Measurements from ENCODE around the gene ABHD8.

Gene ABHD8

GRCh38 chr19:17321655-17322489 is 18.6 kb upstream of the ABHD8 start:
- DNase-seq (ENCODE audit: low read depth), result no peak

GRCh38 chr19:17320435-17320834 is 17.2 kb upstream of the ABHD8 start:
- no peak for DNase-seq (ENCODE audit: low read depth)

- DNase-seq (ENCODE audit: low read depth), result no peak
These were observed 16.4 kb upstream of the ABHD8 start for GRCh38 chr19:17319473-17320238.

GRCh38 chr19:17318966-17319365 is 15.7 kb upstream of the ABHD8 start:
- DNase-seq (ENCODE audit: low read depth), result no peak

- no peak for DNase-seq (ENCODE audit: low read depth)
These were observed 10.9 kb upstream of the ABHD8 start for GRCh38 chr19:17314007-17314593.

GRCh38 chr19:17312189-17313113 is 9.2 kb upstream of the ABHD8 start:
- no peak for DNase-seq (ENCODE audit: low read depth)

GRCh38 chr19:17311455-17312188 is 8.4 kb upstream of the ABHD8 start:
- no peak for DNase-seq (ENCODE audit: low read depth)

- no peak for DNase-seq (ENCODE audit: low read depth)
These were observed 6.8 kb upstream of the ABHD8 start for GRCh38 chr19:17309965-17310461.

- DNase-seq (ENCODE audit: low read depth), result peak; percentile 98
These were observed 6.2 kb upstream of the ABHD8 start, which contains the start of gene DDA1 for GRCh38 chr19:17309198-17309964. DDA1 (plus strand) TSS chr19:17309563; CDS start chr19:17309655, 92 bp downstream.

GRCh38 chr19:17307876-17308377 is 4.7 kb upstream of the ABHD8 start:
- no peak for DNase-seq (ENCODE audit: low read depth)

GRCh38 chr19:17306285-17306714 is 3.1 kb upstream of the ABHD8 start:
- DNase-seq (ENCODE audit: low read depth), result no peak

- peak; percentile 81 for DNase-seq (ENCODE audit: low read depth)
These were observed 2.5 kb upstream of the ABHD8 start, which contains the start of gene MRPL34 for GRCh38 chr19:17305517-17306284. MRPL34 (plus strand) TSS chr19:17305872; CDS start chr19:17305893, 21 bp downstream.

GRCh38 chr19:17305216-17305516 is 1.9 kb upstream of the ABHD8 start:
- no peak for DNase-seq (ENCODE audit: low read depth)

GRCh38 chr19:17304386-17305215 is 1.4 kb upstream of the ABHD8 start:
- no peak for DNase-seq (ENCODE audit: low read depth)

GRCh38 chr19:17303940-17304267 is 679 bp upstream of the ABHD8 start:
- DNase-seq (ENCODE audit: low read depth), result no peak

GRCh38 chr19:17302391-17303166 is 646 bp downstream of the ABHD8 start:
- no peak for DNase-seq (ENCODE audit: low read depth)

GRCh38 chr19:17300992-17301619 is 2.1 kb downstream of the ABHD8 start:
- no peak for DNase-seq (ENCODE audit: low read depth)
